Activated CD4-positive, alpha-beta T cell treated with anti-CD3 and anti-CD28 coated beads for 36 hours (primary cell): Measurements from ENCODE around the gene BIRC3. TPM values are rescaled to one million over a fixed set of nuclear protein-coding genes. Genes with fewer than 3 reads are reported as not detected.
"Not testable (repeated sequence)": the region's sequence is repeated elsewhere in the genome, so short reads cannot be mapped to it uniquely, and the experiment has no call there.

Experiments used
- ATAC-seq: fragments of 200-7000 bp; cut with Tn5 transposase; one replicate; pipeline ENCODE4 v1.10.0; 2021; ENCODE audit warnings: mild to moderate bottlenecking, moderate library complexity
- CTCF ChIA-PET: fragments of 350-600 bp; sonication (Branson Sonifier 250); formaldehyde crosslinking; loops from one replicate; lab custom pipeline; 2021; ENCODE audit warnings: antibody characterized with exemption; lab: Charles Lee
- POLR2A ChIA-PET: fragments of 350-600 bp; sonication (Branson Sonifier 250); formaldehyde crosslinking; loops from one replicate; lab custom pipeline; 2021; ENCODE audit warnings: antibody characterized with exemption, inconsistent platforms; lab: Charles Lee
- DNase-seq: peaks from one replicate; pipeline ENCODE4 v3.0.0-alpha.2; 2020
- H3K27ac Mint-ChIP-seq: one replicate; pipeline ENCODE4 v1.8.0; 2021; ENCODE audit warnings: mixed read lengths
- H3K27me3 Mint-ChIP-seq: one replicate; pipeline ENCODE4 v1.8.0; 2021; ENCODE audit warnings: mixed read lengths
- H3K36me3 Mint-ChIP-seq: one replicate; pipeline ENCODE4 v1.8.0; 2021; ENCODE audit warnings: low read depth, mixed read lengths
- H3K4me1 Mint-ChIP-seq: one replicate; pipeline ENCODE4 v1.8.0; 2021; ENCODE audit warnings: mixed read lengths
- H3K4me3 Mint-ChIP-seq: one replicate; pipeline ENCODE4 v1.8.0; 2021; ENCODE audit warnings: mild to moderate bottlenecking, moderate library complexity, mixed read lengths
- H3K9me3 Mint-ChIP-seq: one replicate; pipeline ENCODE4 v1.8.0; 2021; ENCODE audit warnings: low read depth, mixed read lengths
- intact Hi-C, 2 experiments: fragments of 100-400 bp; cut with DNase I in 1 of 2; cut with micrococcal nuclease in 1 of 2; formaldehyde crosslinking; loops; one replicate each; pipeline versions ENCODE4 v1.14.2 to v1.15.1; 2022 to 2024; cut with DNase I, micrococcal nuclease
- total RNA-seq, 2 experiments: library from RNA; stranded (reverse); gene quantifications; one replicate each; pipeline ENCODE4 v1.2.3, GENCODE V29; 2021

BIRC3 gene
- total RNA-seq, 2 experiments from 2014 or later, result 99.2 to 109 TPM

DNA sequence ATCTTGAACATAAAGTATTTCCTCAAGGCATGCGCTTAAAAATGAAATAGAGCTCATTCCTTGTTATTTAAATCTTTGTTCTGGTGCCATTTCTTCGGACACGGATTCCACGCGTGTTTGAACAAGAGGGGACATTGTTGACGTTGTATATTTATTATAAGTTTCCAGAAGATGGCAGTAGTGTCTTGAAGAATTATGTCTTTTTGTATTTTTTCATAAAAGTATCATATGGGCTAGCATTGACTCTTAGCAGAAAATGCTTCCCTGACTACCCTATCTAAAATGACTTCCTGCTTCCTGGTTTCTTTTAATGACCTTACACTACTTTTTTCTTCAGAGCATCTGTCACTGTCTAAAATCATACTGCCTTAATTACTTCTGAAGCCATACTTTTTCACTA, 50.1 kb downstream of the BIRC3 start:
- ChIA-PET POLR2A (interaction anchor here (0.7 kb wide), 1 partner anchor 60 kb away, joined by 3 read pairs; no protein-coding TSS in a partner anchor), CTCF (interaction anchor here (0.7 to 2.9 kb wide), 16 partner anchors 9 to 299 kb away, joined by 3 to 18 read pairs (median 4); no protein-coding TSS in a partner anchor)
- peaks cover 57% of the 10 kb centered on the region for H3K36me3 Mint-ChIP-seq
- H3K4me1 Mint-ChIP-seq, result peaks cover 27% of the 10 kb centered on the region
- intact Hi-C loops, result loop anchor here (1.0 kb wide), 2 partner anchors 128 to 246 kb away; no protein-coding TSS in a partner anchor
- no peak for DNase-seq
- H3K4me3 Mint-ChIP-seq, result no peak overlapping the region
- no peaks in the 10 kb centered on the region for H3K27me3 Mint-ChIP-seq
- H3K9me3 Mint-ChIP-seq, result no peaks in the 10 kb centered on the region
- ATAC-seq, result peak; percentile 50
- no peak overlapping the region for H3K27ac Mint-ChIP-seq

DNA sequence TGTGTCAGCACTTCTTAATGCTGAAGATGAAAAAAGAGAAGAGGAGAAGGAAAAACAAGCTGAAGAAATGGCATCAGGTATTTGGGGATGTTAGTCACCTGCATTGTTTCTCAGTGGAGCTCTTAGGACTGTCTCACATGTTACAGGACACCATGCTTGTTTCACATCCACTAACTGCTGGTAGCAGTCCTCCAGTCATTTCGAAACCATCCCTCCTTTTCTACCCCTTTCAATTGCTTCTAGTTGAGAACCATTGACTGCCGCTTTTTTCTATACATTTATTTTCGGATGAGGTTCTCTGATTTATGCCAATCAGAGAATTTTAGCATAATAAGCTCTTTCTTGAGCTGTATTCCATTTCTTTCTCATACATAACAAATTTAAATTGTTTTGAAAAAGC, 51.2 kb downstream of the BIRC3 start:
- no peak overlapping the region for H3K4me3 Mint-ChIP-seq
- H3K27ac Mint-ChIP-seq, result peak overlapping the region; percentile 73
- H3K36me3 Mint-ChIP-seq, result peaks cover 51% of the 10 kb centered on the region
- no peak for DNase-seq
- H3K9me3 Mint-ChIP-seq, result no peaks in the 10 kb centered on the region
- H3K4me1 Mint-ChIP-seq, result peaks cover 26% of the 10 kb centered on the region
- intact Hi-C loops, result no loop called here
- ATAC-seq, result peak; percentile 95
- ChIA-PET CTCF (interaction anchor here (0.7 to 2.9 kb wide), 9 partner anchors 19 to 298 kb away, joined by 3 to 12 read pairs (median 4); no protein-coding TSS in a partner anchor), POLR2A (interaction anchor here (0.6 kb wide), 2 partner anchors 41 to 63 kb away, joined by 4 to 5 read pairs; no protein-coding TSS in a partner anchor)
- H3K27me3 Mint-ChIP-seq, result no peaks in the 10 kb centered on the region

DNA sequence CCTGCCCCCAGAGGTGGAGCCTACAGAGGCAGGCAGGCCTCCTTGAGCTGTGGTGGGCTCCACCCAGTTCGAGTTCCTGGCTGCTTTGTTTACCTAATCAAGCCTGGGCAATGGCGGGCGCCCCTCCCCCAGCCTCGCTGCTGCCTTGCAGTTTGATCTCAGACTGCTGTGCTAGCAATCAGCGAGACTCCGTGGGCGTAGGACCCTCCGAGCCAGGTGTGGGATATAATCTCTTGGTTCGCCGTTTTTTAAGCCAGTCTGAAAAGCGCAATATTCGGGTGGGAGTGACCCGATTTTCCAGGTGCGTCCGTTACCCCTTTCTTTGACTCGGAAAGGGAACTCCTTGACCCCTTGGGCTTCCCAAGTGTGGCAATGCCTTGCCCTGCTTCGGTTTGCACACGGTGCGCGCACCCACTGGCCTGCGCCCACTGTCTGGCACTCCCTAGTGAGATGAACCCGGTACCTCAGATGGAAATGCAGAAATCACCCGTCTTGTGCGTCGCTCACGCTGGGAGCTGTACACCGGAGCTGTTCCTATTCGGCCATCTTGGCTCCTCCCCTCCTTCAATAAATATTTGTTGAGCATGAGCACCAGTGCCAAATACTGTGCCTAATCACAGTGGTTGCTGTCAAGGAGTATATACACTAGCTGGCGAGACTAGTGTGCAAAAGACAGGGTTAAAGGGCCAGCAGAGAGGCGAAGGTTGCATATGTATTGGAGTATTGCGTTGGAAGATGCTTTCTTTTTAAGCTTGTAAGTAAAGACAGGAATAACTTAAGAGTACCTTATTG, 57.5 kb downstream of the BIRC3 start:
- Mint-ChIP-seq H3K4me1 (peaks cover 28% of the 10 kb centered on the region), H3K36me3 (peaks cover 40% of the 10 kb centered on the region)
- H3K4me3 Mint-ChIP-seq, H3K27ac Mint-ChIP-seq, ATAC-seq, intact Hi-C loops, H3K9me3 Mint-ChIP-seq, DNase-seq, H3K27me3 Mint-ChIP-seq: not testable (repeated sequence)
- ChIA-PET POLR2A (interaction anchor here (0.7 kb wide), 1 partner anchor 20 kb away, joined by 7 read pairs; no protein-coding TSS in a partner anchor), CTCF (interaction anchor here (0.7 to 2.5 kb wide), 7 partner anchors 9 to 239 kb away, joined by 3 to 15 read pairs (median 4); no protein-coding TSS in a partner anchor)

DNA sequence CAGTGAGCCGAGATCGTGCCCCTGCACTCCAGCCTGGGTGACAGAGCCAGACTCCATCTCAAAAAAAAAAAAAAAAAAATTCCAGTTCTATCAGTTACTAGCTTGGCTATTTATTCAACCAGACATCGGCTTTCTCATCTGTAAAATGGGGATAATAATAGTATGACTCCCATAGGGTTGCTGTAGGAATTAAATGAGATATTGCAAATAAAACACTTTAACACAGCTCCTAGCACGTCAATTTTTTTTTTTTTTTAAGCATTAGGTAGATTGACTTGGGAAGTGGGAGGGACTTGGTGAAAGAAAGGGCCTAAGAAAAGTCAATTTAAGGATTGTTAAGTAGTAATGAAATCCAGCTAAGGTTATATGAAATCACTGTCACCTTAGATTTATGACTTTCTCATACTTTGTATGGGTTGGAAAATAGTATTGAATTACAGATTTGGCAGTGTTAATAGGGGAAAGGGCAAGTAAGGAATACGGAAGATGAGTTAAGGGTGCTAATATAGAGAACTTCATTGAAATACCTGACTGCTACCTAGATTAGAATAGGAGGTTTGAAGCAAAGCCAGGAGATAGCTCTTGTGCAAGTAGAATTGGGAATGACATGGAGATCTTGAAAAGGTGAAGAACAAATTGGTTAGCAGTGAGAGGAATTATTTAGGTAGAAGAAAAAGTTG, 58.6 kb downstream of the BIRC3 start:
- H3K36me3 Mint-ChIP-seq, result peaks cover 44% of the 10 kb centered on the region
- ATAC-seq, result no peak
- POLR2A ChIA-PET, result interaction anchor here (0.5 to 0.7 kb wide), 2 partner anchors 19 to 56 kb away, joined by 3 to 7 read pairs; no protein-coding TSS in a partner anchor

DNA sequence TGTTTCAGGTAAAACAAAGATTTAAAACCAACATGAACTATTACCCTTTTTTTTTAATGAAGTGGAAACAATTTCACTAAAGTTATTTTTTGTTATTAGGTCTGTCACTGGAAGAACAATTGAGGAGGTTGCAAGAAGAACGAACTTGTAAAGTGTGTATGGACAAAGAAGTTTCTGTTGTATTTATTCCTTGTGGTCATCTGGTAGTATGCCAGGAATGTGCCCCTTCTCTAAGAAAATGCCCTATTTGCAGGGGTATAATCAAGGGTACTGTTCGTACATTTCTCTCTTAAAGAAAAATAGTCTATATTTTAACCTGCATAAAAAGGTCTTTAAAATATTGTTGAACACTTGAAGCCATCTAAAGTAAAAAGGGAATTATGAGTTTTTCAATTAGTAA, 60.6 kb downstream of the BIRC3 start:
- peaks cover 25% of the 10 kb centered on the region for H3K4me1 Mint-ChIP-seq
- peaks cover 38% of the 10 kb centered on the region for H3K36me3 Mint-ChIP-seq
- H3K4me3 Mint-ChIP-seq, result no peak overlapping the region
- H3K9me3 Mint-ChIP-seq, result no peaks in the 10 kb centered on the region
- intact Hi-C loops, result no loop called here
- H3K27me3 Mint-ChIP-seq, result no peaks in the 10 kb centered on the region
- DNase-seq, result no peak
- CTCF ChIA-PET, result interaction anchor here (3.3 kb wide), 1 partner anchor 15 kb away, joined by 10 read pairs; no protein-coding TSS in a partner anchor
- ATAC-seq, result no peak
- no peak overlapping the region for H3K27ac Mint-ChIP-seq
- POLR2A ChIA-PET, result no interaction called here

More for the DNA sequence above, 58.6 kb downstream of the BIRC3 start:
- CTCF ChIA-PET, result interaction anchor here (0.7 to 2.5 kb wide), 9 partner anchors 9 to 238 kb away, joined by 3 to 15 read pairs (median 4); no protein-coding TSS in a partner anchor
- intact Hi-C loops, result no loop called here
- no peaks in the 10 kb centered on the region for H3K27me3 Mint-ChIP-seq
- no peaks in the 10 kb centered on the region for H3K9me3 Mint-ChIP-seq
- H3K4me3 Mint-ChIP-seq, result no peak overlapping the region
- no peak overlapping the region for H3K27ac Mint-ChIP-seq
- no peak for DNase-seq
- H3K4me1 Mint-ChIP-seq, result peaks cover 28% of the 10 kb centered on the region

DNA sequence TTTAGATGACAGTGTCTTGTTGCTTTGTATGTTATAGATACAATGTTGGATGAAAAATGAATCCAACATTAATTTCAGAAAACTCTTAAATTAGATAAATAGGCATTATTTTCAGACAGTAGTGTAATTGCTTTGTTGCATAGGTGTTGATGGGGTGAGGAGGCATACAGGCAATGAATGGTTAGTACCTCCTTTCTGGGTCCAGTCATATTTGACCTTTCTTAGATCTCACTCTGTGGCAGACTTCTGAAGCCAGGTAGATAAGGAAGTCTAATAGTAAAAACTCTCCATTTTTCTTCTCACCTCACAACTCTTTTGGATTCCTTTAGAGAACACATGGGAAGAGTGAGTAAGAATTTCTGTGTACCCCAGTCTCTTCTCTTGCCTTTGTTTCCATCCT, 61.5 kb downstream of the BIRC3 start:
- H3K4me1 Mint-ChIP-seq, result peaks cover 23% of the 10 kb centered on the region
- H3K27ac Mint-ChIP-seq, result no peak overlapping the region
- H3K9me3 Mint-ChIP-seq, result no peaks in the 10 kb centered on the region
- ChIA-PET CTCF (interaction anchor here (0.8 to 3.3 kb wide), 3 partner anchors 12 to 35 kb away, joined by 3 to 10 read pairs (median 9); no protein-coding TSS in a partner anchor), POLR2A (no interaction called here)
- peaks cover 36% of the 10 kb centered on the region for H3K36me3 Mint-ChIP-seq
- ATAC-seq (peak; percentile 72), DNase-seq (no peak)
- no peaks in the 10 kb centered on the region for H3K27me3 Mint-ChIP-seq
- no peak overlapping the region for H3K4me3 Mint-ChIP-seq
- intact Hi-C loops, result no loop called here

DNA sequence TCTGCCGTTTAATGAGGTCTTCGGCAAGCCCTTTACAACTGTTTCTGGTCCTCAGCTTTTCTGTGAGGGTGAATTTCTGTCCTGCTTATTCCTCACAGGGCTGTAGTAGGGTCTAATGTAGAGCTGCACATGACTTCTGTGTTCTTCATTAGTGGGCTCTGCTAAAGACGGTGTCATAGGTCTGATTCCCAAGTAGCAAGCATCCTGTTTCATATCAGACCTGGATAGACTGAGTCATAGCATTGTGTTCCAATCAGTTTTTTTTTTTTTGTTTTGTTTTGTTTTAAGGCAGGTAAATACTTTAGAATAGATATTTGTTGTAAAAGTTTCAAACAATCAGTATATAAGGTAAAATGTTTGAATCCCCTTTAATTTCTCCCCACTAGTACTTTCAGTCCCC, 65.1 kb downstream of the BIRC3 start:
- no peak overlapping the region for H3K27ac Mint-ChIP-seq
- H3K4me1 Mint-ChIP-seq, result peaks cover 31% of the 10 kb centered on the region
- no peaks in the 10 kb centered on the region for H3K27me3 Mint-ChIP-seq
- no peak for ATAC-seq
- ChIA-PET POLR2A (interaction anchor here (0.7 kb wide), 1 partner anchor 94 kb away, joined by 3 read pairs; no protein-coding TSS in a partner anchor), CTCF (interaction anchor here (1.9 kb wide), 1 partner anchor 8 kb away, joined by 11 read pairs; no protein-coding TSS in a partner anchor)
- peaks cover 39% of the 10 kb centered on the region for H3K36me3 Mint-ChIP-seq
- intact Hi-C loops, result no loop called here
- no peak for DNase-seq
- no peaks in the 10 kb centered on the region for H3K9me3 Mint-ChIP-seq
- no peak overlapping the region for H3K4me3 Mint-ChIP-seq

DNA sequence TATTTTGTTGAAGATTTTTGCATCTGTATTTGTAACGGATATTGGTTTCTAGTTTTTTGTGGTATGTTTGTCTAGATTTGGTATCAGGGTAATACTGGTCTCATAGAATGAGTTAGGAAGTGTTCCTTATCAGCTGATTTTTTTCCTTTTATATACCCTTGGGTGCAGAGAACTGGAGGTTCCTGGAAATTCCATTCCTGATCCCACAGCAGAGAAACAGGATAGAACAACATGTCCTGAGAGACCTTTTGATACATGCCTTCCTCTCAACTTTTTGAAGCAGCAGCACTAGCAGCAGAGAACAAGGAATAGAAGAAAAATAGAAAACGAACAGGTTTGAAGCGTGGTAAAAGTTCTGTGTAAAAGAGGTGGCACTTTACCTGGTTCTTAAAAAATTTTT, 66.6 kb downstream of the BIRC3 start:
- H3K36me3 Mint-ChIP-seq, result peaks cover 37% of the 10 kb centered on the region
- H3K9me3 Mint-ChIP-seq, result peaks cover 2% of the 10 kb centered on the region

DNA sequence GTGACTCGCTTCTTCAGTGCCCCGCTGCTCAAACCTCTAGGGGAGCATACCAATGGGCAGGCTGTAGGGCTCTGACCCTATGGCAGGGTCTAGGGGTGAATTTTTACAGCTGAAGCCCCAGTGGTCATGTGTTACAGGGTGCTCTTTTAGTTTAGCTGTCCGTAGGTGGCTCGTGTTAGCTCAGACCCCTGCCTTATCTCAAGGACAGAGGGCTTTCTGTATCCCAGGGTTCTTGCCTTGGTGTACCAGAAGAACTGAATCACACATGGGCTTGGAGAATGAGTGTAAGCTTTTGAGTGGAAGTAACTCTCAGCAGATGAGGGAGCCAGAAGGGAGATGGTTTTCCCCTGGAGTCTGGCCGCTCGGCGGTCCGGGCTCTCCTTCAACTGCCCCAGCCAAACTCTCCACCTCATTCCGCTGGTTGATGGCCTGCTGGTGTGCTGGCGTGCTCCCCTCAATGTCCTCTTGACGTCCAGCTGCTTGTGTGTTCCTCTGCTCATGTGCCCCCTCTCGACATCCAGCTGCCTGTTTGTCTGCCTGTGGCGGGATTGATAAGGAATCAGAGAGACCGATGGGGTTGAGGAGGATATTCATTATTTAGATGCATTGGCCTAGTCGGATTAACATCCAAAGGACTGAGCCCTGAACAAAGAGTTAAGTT, 67.3 kb downstream of the BIRC3 start:
- no peak overlapping the region for H3K27ac Mint-ChIP-seq
- no peak overlapping the region for H3K4me3 Mint-ChIP-seq
- H3K9me3 Mint-ChIP-seq, result peaks cover 2% of the 10 kb centered on the region
- intact Hi-C loops, result no loop called here
- peaks cover 30% of the 10 kb centered on the region for H3K4me1 Mint-ChIP-seq
- peaks cover 38% of the 10 kb centered on the region for H3K36me3 Mint-ChIP-seq
- POLR2A ChIA-PET, result no interaction called here
- CTCF ChIA-PET, result interaction anchor here (0.6 to 1.7 kb wide), 6 partner anchors 10 to 123 kb away, joined by 3 to 8 read pairs (median 4); no protein-coding TSS in a partner anchor
- no peak for ATAC-seq
- no peak for DNase-seq
- H3K27me3 Mint-ChIP-seq, result no peaks in the 10 kb centered on the region

More for the DNA sequence above, 66.6 kb downstream of the BIRC3 start:
- no peaks in the 10 kb centered on the region for H3K27me3 Mint-ChIP-seq
- peaks cover 27% of the 10 kb centered on the region for H3K4me1 Mint-ChIP-seq
- ChIA-PET POLR2A (no interaction called here), CTCF (interaction anchor here (0.5 to 1.7 kb wide), 6 partner anchors 9 to 262 kb away, joined by 3 to 8 read pairs (median 4); no protein-coding TSS in a partner anchor)
- intact Hi-C loops, result no loop called here
- H3K27ac Mint-ChIP-seq, result no peak overlapping the region
- no peak overlapping the region for H3K4me3 Mint-ChIP-seq
- DNase-seq, result no peak
- ATAC-seq, result no peak

DNA sequence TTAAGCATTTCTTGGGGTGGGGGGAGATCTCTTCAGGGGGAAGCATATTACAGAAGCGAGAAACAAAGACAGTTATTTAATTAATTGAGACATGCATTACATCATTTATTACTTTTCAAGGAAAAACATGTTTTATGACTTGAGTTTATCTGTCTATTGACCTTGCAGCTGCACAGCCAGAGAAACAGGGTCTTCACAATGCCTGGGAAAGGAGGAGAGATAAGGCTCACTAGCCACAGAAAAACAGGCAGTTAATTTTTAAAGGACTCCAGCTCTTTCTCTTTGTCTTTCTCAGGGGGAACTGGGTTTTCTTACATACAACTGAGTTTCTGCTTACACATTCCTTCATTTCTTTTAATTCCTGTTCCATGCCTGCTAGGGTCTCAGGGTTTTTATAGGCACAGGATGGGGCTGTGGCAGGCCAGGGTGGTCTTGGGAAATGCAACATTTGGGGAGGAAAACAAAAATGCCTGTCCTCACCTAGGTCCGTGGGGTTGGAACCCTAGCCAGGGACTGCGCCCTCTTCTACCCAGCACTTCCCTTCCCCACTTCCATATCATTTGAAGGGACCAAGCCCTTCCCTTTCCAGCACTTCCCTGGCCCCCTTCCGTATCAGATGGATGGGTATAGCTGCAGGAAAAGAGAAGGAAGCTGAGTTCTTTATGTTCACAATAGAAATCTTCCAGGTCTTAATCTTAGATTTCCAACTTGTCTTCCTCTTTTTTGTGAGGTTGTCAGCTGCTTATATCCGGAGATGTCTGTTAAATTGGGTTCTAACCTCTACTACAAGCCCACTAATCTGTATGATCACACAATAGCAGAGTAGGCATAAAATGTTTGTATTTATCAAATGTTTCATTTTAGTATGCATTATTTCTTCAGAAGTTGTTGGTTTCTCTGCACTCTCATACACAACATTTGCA, 68.1 kb downstream of the BIRC3 start:
- peaks cover 34% of the 10 kb centered on the region for H3K4me1 Mint-ChIP-seq
- no peaks in the 10 kb centered on the region for H3K27me3 Mint-ChIP-seq
- no peak for ATAC-seq
- H3K4me3 Mint-ChIP-seq, result no peak overlapping the region
- intact Hi-C loops, result no loop called here
- peaks cover 36% of the 10 kb centered on the region for H3K36me3 Mint-ChIP-seq
- DNase-seq, result no peak
- ChIA-PET POLR2A (no interaction called here), CTCF (interaction anchor here (0.8 to 1.2 kb wide), 2 partner anchors 18 to 25 kb away, joined by 3 to 5 read pairs; no protein-coding TSS in a partner anchor)
- H3K9me3 Mint-ChIP-seq, result peaks cover 2% of the 10 kb centered on the region
- H3K27ac Mint-ChIP-seq, result no peak overlapping the region
